Measurements from ENCODE around the gene CMTM2. TPM values are rescaled to one million over a fixed set of nuclear protein-coding genes. Genes with fewer than 3 reads are reported as not detected.

The CMTM2 gene
- total RNA-seq, 1 donor from 2014 or later, result 0.41 TPM

DNA sequence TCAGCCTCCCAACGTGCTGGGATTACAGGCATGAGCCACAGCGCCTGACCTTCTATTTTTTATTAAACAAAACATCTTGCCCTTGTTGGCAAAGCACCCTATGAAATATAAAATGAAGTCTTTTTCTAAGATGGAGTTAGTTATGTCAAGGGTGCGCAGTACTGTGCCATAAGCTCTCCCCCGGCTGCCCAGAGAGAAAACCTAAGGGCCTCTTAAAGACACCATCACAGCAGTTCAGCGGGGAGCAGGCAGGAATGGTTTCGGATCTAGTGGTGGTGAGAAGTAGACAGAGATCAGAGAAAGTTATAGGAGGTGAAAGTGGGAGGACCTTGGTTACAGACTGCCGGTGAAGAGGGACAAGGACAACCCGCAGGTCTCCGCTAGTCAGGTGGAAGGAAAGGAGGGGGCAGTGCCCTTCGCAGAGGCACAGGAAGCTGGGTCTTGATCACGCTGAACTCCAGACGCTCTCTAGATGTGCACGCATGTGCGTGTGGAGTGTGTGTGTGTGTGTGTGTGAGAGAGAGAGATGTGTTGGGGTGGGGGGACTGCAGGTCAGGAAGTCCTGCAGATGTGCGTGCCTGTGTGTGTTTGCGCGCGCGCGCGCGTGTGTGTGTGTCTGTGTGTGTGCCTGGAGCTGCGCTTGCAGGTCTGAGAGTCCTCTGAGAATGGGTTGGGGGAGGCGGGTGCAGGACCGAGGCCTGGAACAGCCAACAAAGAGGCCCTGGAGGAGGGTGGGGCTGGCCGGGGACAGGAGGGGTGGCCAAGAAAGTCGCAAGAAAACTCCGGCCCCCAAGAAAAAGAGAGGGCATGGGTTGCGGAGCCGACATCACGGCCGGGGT lies 24.5 kb downstream of the CMTM2 start:
- no peaks in the 10 kb centered on the region for H3K36me3 Mint-ChIP-seq
- H3K27me3 Mint-ChIP-seq, result peaks cover 3% of the 10 kb centered on the region
- peaks cover 22% of the 10 kb centered on the region for H3K4me1 Mint-ChIP-seq (ENCODE audit: unreplicated experiment)
- no peaks in the 10 kb centered on the region for H3K9me3 Mint-ChIP-seq
- DNase-seq (ENCODE audit: extremely low spot score, unreplicated experiment), result peak; percentile 88
- TF ChIP-seq, protein P1, sequence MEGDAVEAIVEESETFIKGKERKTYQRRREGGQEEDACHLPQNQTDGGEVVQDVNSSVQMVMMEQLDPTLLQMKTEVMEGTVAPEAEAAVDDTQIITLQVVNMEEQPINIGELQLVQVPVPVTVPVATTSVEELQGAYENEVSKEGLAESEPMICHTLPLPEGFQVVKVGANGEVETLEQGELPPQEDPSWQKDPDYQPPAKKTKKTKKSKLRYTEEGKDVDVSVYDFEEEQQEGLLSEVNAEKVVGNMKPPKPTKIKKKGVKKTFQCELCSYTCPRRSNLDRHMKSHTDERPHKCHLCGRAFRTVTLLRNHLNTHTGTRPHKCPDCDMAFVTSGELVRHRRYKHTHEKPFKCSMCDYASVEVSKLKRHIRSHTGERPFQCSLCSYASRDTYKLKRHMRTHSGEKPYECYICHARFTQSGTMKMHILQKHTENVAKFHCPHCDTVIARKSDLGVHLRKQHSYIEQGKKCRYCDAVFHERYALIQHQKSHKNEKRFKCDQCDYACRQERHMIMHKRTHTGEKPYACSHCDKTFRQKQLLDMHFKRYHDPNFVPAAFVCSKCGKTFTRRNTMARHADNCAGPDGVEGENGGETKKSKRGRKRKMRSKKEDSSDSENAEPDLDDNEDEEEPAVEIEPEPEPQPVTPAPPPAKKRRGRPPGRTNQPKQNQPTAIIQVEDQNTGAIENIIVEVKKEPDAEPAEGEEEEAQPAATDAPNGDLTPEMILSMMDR (conservative IDR thresholded peaks at IDR 0.05), result no peak
- peak overlapping the region; percentile 96 for H3K4me3 Mint-ChIP-seq
- peak overlapping the region; percentile 97 for H3K27ac Mint-ChIP-seq

DNA sequence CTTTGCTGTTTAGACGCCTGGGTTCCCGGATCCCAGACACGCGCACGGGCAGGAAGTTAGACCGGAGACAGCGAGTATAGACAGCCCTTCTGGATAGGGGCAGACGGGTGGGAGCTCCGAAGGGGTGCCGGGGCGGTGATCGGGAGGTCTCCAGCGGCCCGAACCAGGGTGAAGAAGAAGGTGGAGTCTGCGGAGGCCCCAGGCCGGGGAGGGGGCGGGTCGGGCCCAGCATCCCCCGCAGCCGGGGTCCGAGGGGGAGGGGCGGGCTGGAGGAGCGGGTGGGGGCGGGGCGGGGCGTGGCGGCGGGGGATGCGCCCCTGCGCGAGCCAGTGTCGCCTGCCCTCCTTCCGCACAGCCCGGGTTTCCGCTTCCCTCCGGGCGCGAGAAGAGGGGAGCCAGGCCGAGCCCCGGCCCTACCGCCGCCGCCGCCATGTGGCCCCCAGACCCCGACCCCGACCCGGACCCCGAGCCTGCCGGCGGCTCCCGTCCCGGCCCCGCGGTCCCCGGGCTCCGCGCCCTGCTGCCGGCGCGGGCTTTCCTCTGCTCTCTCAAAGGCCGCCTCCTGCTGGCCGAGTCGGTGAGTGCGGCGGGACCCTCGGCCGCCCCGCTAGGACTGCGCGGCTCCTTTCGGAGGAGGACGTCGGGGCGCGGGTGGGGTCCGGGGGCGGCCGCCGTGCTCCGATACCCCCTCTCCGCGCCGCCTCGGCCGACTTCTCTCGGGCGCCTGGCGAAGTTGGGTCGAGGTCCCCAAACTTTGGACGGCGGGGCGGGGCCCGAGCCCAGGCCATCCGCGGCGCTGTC lies 25.3 kb downstream of the CMTM2 start, which contains the start of gene CMTM3:
TSS of gene CMTM3 (plus strand) at position 329 of the 801 bp plus-strand sequence. CDS start at position 431, 102 bp downstream.
- TF ChIP-seq, protein P1 (conservative IDR thresholded peaks at IDR 0.05), result peak; percentile 97
- Mint-ChIP-seq H3K36me3 (no peaks in the 10 kb centered on the region), H3K4me3 (peak within 1 kb of the TSS; percentile 96), H3K9me3 (no peaks in the 10 kb centered on the region), H3K27me3 (peaks cover 3% of the 10 kb centered on the region), H3K4me1 (ENCODE audit: unreplicated experiment) (peaks cover 23% of the 10 kb centered on the region), H3K27ac (peak within 1 kb of the TSS; percentile 97)
- peak; percentile 91 for DNase-seq (ENCODE audit: extremely low spot score, unreplicated experiment)

DNA sequence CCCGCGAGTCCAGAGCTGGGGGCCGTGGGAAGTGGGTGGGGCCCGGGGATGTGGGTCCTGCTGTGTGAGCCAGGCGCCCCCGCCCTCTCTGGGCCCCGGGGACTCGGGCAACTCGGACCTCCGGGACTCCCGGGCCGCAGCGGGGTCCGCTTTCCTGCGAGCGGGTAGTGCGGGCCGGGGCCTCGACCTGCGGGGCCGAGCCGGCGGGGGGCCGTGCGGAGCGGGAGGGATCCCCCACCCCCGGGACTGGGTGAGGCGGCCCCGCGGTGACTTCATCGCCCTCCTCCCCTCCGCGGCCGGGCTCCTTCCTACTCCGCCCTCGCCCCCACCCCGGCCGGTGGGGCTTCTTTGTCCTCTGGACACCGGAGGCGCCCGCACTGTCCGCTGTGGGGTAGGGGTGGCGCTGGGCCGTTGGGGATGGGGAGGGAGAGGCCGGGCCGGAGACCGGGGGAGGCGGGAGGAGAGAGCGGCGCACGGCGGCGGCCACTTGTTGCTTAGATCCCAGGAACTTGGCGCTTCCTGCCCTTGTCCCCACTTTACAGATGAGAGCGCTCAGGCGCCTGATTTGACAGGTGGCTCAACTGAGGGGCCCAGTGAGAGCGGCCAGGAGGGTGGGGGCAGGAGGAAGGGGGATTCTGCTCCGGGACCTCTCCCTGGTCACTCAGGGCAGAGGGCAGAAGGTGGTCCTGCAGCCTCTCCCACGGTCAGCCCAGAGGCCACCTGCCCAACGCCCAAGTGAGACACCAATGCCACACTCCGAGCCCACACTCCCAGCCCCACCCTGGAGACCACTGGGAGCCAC lies 26.1 kb downstream of the CMTM2 start:
- no peak for DNase-seq (ENCODE audit: extremely low spot score, unreplicated experiment)
- peak overlapping the region; percentile 82 for H3K4me3 Mint-ChIP-seq
- TF ChIP-seq, protein P1 (conservative IDR thresholded peaks at IDR 0.05), result no peak
- H3K9me3 Mint-ChIP-seq, result no peaks in the 10 kb centered on the region
- H3K4me1 Mint-ChIP-seq (ENCODE audit: unreplicated experiment), result peaks cover 23% of the 10 kb centered on the region
- peaks cover 3% of the 10 kb centered on the region for H3K27me3 Mint-ChIP-seq
- H3K27ac Mint-ChIP-seq, result no peak overlapping the region
- H3K36me3 Mint-ChIP-seq, result no peaks in the 10 kb centered on the region

DNA sequence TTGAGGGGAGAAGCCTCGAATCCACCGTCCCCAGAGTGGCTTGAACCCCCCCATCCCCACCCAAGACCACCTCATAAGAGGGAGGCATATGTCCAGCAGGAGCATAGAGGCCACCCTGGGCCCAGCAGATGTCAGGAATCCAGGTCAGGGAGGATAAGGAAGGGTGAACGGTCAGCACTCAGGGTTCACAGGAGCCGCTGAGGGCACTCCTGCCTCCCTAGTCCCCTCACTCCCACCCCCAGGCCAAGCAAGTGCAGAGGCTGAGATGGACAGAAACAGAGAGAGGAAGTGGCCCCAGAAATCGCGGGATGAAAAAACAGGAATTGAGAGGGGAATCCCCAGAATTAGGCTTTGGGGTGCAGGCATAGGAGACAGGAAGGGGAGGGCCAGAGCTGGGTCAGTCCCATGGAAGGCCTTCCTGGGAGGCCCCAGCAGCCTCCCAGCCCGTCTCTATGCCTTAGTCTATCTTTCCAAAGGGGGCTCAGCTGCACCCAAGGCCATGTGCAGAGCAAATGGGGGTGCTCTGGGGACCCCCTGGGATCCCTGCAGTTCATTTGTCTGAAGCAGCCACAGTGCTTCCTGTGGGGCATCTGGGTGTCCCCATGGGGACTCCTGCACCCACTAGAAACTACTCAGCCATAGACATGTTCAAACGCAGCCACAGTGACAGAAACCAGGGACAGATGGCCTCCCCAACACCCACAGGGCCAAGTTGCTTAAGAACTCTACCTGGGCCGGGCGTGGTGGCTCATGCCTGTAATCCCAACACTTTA lies 26.9 kb downstream of the CMTM2 start:
- Mint-ChIP-seq H3K36me3 (no peaks in the 10 kb centered on the region), H3K27me3 (peaks cover 3% of the 10 kb centered on the region), H3K9me3 (no peaks in the 10 kb centered on the region), H3K4me1 (ENCODE audit: unreplicated experiment) (peaks cover 18% of the 10 kb centered on the region), H3K27ac (peak overlapping the region; percentile 84), H3K4me3 (peak overlapping the region; percentile 82)
- no peak for DNase-seq (ENCODE audit: extremely low spot score, unreplicated experiment)
- TF ChIP-seq, protein P1 (conservative IDR thresholded peaks at IDR 0.05), result no peak
